ENCODE data around the gene PPP4R3A. TPM values are rescaled to one million over a fixed set of nuclear protein-coding genes. Genes with fewer than 3 reads are reported as not detected.
"Not testable (repeated sequence)": the region's sequence is repeated elsewhere in the genome, so short reads cannot be mapped to it uniquely, and the experiment has no call there.

PPP4R3A gene
- total and polyA plus RNA-seq, 12 donors: 32.2 to 60.6 (median 41.0) TPM

DNA sequence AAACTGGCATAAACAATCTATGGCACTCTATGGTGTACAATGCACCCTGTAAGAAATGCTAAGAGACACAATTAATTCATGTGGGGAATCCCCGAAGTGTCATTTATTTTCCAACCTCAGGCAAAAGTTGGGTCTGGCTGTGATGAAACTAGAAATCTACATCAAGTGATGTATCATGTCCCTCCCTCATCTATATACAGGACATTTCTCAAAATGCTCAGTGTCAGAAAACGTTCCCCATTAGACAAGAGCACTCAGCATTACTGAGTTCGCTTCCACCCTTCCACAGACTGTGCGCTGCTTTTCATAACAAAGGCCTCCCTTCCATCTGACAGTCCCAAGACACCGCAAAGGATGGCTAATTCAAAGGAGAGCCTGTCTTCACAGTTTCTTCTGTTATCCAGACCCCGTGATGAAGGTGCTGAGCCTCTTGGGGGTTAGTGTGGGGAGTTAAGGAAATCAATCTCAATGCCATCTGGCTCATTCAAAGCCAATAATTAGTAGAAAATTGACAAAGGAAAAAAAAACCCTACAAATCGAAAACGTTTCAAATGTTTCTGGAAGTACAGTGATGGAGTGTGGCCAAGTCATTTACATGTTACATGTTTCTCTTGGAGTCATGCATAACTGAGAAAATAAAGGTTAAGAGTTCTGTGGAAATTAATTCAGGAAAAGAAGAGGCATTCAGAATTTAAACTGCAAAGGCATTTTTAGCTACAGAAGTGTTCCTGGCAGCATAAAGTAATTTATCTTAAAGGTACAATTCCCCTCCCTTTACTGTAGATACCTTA lies 100.0 kb downstream of the PPP4R3A start:
- H3K4me3 ChIP-seq: no peak overlapping the region
- peak overlapping the region in 1 of 10 donors; percentile 65 for H3K27ac ChIP-seq
- H3K4me1 ChIP-seq: peaks cover 0 to 53% (median 4%) of the 10 kb centered on the region in 9 donors
- H3K36me3 ChIP-seq: peaks cover 0 to 22% (median 0%) of the 10 kb centered on the region in 9 donors
- DNase-seq (no peak), ATAC-seq (no peak)
- TF ChIP-seq, protein P1, sequence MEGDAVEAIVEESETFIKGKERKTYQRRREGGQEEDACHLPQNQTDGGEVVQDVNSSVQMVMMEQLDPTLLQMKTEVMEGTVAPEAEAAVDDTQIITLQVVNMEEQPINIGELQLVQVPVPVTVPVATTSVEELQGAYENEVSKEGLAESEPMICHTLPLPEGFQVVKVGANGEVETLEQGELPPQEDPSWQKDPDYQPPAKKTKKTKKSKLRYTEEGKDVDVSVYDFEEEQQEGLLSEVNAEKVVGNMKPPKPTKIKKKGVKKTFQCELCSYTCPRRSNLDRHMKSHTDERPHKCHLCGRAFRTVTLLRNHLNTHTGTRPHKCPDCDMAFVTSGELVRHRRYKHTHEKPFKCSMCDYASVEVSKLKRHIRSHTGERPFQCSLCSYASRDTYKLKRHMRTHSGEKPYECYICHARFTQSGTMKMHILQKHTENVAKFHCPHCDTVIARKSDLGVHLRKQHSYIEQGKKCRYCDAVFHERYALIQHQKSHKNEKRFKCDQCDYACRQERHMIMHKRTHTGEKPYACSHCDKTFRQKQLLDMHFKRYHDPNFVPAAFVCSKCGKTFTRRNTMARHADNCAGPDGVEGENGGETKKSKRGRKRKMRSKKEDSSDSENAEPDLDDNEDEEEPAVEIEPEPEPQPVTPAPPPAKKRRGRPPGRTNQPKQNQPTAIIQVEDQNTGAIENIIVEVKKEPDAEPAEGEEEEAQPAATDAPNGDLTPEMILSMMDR (IDR thresholded peaks at IDR 0.05): no peak
- WGBS, 2 donors: 61 to 65% methylated on average over 8 of the region's 8 CpGs
- intact Hi-C loops (cut with DNase I): loop anchor here in 1 of 10 donors (10.0 kb wide), 2 partner anchors 45 to 235 kb away; no protein-coding TSS in a partner anchor
- peaks cover 0 to 9% (median 0%) of the 10 kb centered on the region in 7 donors for H3K27me3 ChIP-seq
- H3K9me3 ChIP-seq: no peaks in the 10 kb centered on the region

DNA sequence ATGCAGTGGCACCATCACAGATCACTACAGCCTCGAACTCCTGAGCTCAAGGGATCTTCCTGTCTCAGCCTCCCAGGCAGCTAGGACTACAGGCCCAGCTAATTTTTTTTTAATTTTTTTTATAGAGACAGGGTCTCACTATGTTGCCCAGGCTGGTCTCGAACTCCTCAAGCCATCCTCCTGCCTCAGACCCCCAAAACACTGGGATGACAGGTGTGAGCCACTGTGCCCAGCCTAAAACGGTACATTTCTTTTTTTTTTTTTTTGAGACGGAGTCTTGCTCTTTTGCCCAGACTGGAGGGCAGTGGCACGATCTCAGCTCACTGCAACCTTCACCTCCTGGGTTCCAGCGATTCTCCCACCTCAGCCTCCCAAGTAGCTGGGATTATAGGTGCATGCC lies 100.9 kb downstream of the PPP4R3A start:
- ATAC-seq; H3K4me3 ChIP-seq; DNase-seq; H3K27me3 ChIP-seq; intact Hi-C loops (cut with DNase I); H3K9me3 ChIP-seq: not testable (repeated sequence)
- 94 to 96% methylated on average over 6 of the region's 6 CpGs for WGBS, 2 donors
- Histone ChIP-seq H3K36me3 (peaks cover 0 to 22% (median 0%) of the 10 kb centered on the region in 9 donors), H3K27ac (peak overlapping the region in 1 of 10 donors; percentile 65), H3K4me1 (peaks cover 0 to 47% (median 4%) of the 10 kb centered on the region in 9 donors)

Other genes with a start within 250 kb of the PPP4R3A start
- gene CCDC88C, start 92.5 kb downstream of the PPP4R3A start, total RNA-seq: 1 to 10 TPM; 2.4 to 8.4 (median 4.9) TPM
- gene CCDC88C, start 92.5 kb downstream of the PPP4R3A start, polyA plus RNA-seq: 1 to 10 TPM; 2.2 to 5.5 TPM
- gene CATSPERB, start 221.8 kb upstream of the PPP4R3A start, total RNA-seq: 1 to 10 TPM in 2 of 10 donors, under 1 TPM in 7, not detected in 1; 0.15 to 1.5 (median 0.57) TPM
- under 1 TPM; 0.10 to 0.66 TPM for gene CATSPERB, start 221.8 kb upstream of the PPP4R3A start, polyA plus RNA-seq